C4-2B (cell line): ENCODE data around the gene PTPRQ.

Experiments used
- CTCF ChIP-seq: fragments of 450-650 bp; conservative IDR thresholded peaks from 2 replicates; pipeline ENCODE4 v1.5.1; 2017; ENCODE audit warnings: mild to moderate bottlenecking
- ZFX ChIP-seq: fragments of 450-650 bp; IDR thresholded peaks from 2 replicates; pipeline ENCODE4 v1.6.1; 2017

- TF ChIP-seq CTCF (no peak), ZFX (no peak)
Measured at GRCh38 chr12:80620281-80620680, 176.2 kb downstream of the PTPRQ start.
